ENCODE measurements around the gene SHH. TPM values are rescaled to one million over a fixed set of nuclear protein-coding genes. Genes with fewer than 3 reads are reported as not detected.

SHH gene
- total and polyA plus RNA-seq, 2 of the 13 experiments (the other 11 are each of a cell fraction or from before 2014, with no cell fraction given), result 1.9 to 3.4 TPM

DNA sequence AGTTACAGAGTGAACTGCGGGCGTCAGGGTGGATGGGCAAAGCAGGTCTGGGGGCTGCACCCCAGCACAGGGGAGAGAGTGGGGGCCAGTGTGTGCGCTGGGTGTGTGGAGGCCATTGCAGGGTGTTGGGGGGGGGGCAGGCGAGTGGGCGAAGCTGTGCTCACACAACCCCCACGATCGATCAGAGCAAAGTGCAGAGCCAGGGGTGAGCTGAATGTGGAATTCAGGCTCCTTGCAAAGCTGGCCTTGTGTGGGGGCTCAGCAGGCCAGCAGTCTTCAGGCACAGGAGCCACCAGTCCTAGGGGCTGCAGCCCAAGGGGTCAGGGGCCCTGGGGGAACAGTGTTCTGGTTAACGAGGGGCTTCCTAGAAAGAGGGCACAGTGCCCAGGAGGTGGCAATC, 862 bp upstream of the SHH start (continued):
- TF ChIP-seq, protein P1, sequence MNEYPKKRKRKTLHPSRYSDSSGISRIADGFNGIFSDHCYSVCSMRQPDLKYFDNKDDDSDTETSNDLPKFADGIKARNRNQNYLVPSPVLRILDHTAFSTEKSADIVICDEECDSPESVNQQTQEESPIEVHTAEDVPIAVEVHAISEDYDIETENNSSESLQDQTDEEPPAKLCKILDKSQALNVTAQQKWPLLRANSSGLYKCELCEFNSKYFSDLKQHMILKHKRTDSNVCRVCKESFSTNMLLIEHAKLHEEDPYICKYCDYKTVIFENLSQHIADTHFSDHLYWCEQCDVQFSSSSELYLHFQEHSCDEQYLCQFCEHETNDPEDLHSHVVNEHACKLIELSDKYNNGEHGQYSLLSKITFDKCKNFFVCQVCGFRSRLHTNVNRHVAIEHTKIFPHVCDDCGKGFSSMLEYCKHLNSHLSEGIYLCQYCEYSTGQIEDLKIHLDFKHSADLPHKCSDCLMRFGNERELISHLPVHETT (CRISPR knock-in tag; conservative IDR thresholded peaks at IDR 0.05), result no peak
- TF ChIP-seq ARNTL (CRISPR knock-in tag; IDR thresholded peaks at IDR 0.05) (0 out of 2 replicates have a peak, but pooled peaks have one; percentile 39), MED1 (CRISPR knock-in tag; IDR thresholded peaks at IDR 0.05) (peak; percentile 38; the same call in 1 of the 2 replicates), KDM5B (CRISPR knock-in tag; IDR thresholded peaks at IDR 0.05; ENCODE audit: borderline replicate concordance) (peak; percentile 53; the same call in 1 of the 2 replicates), ZNF569 (CRISPR knock-in tag; IDR thresholded peaks at IDR 0.05; ENCODE audit: borderline replicate concordance) (no peak), PHF5A (CRISPR knock-in tag; IDR thresholded peaks at IDR 0.05; ENCODE audit: low read depth, unreplicated experiment) (no peak), NCOA2 (CRISPR knock-in tag; IDR thresholded peaks at IDR 0.05) (peak; percentile 29; the same call in 1 of the 2 replicates), ZNF317 (CRISPR knock-in tag; IDR thresholded peaks at IDR 0.05) (no peak), MXI1 (IDR thresholded peaks at IDR 0.05; ENCODE audit: borderline replicate concordance, low read depth, low read length) (no peak), NFATC3 (CRISPR knock-in tag; IDR thresholded peaks at IDR 0.05) (no peak), REPIN1 (CRISPR knock-in tag; IDR thresholded peaks at IDR 0.05; ENCODE audit: borderline replicate concordance, low read depth) (0 out of 2 replicates have a peak, but pooled peaks have one; percentile 34), ZBTB42 (CRISPR knock-in tag; IDR thresholded peaks at IDR 0.05) (no peak), ZNF546 (CRISPR knock-in tag; conservative IDR thresholded peaks at IDR 0.05) (no peak), SALL2 (CRISPR knock-in tag; IDR thresholded peaks at IDR 0.05) (no peak; the same call in 1 of the 2 replicates), KAT2B (IDR thresholded peaks at IDR 0.05; ENCODE audit: borderline replicate concordance, low read depth, low read length) (peak; percentile 23; the same call in 1 of the 2 replicates), ELF3 (CRISPR knock-in tag; IDR thresholded peaks at IDR 0.05) (no peak)
- TF ChIP-seq, protein P2, sequence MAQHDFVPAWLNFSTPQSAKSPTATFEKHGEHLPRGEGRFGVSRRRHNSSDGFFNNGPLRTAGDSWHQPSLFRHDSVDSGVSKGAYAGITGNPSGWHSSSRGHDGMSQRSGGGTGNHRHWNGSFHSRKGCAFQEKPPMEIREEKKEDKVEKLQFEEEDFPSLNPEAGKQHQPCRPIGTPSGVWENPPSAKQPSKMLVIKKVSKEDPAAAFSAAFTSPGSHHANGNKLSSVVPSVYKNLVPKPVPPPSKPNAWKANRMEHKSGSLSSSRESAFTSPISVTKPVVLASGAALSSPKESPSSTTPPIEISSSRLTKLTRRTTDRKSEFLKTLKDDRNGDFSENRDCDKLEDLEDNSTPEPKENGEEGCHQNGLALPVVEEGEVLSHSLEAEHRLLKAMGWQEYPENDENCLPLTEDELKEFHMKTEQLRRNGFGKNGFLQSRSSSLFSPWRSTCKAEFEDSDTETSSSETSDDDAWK (CRISPR knock-in tag; IDR thresholded peaks at IDR 0.05), result no peak
- TF ChIP-seq, protein P3, sequence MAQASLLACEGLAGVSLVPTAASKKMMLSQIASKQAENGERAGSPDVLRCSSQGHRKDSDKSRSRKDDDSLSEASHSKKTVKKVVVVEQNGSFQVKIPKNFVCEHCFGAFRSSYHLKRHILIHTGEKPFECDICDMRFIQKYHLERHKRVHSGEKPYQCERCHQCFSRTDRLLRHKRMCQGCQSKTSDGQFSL (CRISPR knock-in tag; IDR thresholded peaks at IDR 0.05), result peak; percentile 96
- TF ChIP-seq, protein P4, sequence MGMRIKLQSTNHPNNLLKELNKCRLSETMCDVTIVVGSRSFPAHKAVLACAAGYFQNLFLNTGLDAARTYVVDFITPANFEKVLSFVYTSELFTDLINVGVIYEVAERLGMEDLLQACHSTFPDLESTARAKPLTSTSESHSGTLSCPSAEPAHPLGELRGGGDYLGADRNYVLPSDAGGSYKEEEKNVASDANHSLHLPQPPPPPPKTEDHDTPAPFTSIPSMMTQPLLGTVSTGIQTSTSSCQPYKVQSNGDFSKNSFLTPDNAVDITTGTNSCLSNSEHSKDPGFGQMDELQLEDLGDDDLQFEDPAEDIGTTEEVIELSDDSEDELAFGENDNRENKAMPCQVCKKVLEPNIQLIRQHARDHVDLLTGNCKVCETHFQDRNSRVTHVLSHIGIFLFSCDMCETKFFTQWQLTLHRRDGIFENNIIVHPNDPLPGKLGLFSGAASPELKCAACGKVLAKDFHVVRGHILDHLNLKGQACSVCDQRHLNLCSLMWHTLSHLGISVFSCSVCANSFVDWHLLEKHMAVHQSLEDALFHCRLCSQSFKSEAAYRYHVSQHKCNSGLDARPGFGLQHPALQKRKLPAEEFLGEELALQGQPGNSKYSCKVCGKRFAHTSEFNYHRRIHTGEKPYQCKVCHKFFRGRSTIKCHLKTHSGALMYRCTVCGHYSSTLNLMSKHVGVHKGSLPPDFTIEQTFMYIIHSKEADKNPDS (CRISPR knock-in tag; IDR thresholded peaks at IDR 0.05), result no peak
- TF ChIP-seq, protein P5, sequence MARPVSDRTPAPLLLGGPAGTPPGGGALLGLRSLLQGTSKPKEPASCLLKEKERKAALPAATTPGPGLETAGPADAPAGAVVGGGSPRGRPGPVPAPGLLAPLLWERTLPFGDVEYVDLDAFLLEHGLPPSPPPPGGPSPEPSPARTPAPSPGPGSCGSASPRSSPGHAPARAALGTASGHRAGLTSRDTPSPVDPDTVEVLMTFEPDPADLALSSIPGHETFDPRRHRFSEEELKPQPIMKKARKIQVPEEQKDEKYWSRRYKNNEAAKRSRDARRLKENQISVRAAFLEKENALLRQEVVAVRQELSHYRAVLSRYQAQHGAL (CRISPR knock-in tag; IDR thresholded peaks at IDR 0.05; ENCODE audit: not compliant biosample characterization), result no peak
- TF ChIP-seq, protein P6, sequence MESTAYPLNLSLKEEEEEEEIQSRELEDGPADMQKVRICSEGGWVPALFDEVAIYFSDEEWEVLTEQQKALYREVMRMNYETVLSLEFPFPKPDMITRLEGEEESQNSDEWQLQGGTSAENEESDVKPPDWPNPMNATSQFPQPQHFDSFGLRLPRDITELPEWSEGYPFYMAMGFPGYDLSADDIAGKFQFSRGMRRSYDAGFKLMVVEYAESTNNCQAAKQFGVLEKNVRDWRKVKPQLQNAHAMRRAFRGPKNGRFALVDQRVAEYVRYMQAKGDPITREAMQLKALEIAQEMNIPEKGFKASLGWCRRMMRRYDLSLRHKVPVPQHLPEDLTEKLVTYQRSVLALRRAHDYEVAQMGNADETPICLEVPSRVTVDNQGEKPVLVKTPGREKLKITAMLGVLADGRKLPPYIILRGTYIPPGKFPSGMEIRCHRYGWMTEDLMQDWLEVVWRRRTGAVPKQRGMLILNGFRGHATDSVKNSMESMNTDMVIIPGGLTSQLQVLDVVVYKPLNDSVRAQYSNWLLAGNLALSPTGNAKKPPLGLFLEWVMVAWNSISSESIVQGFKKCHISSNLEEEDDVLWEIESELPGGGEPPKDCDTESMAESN (CRISPR knock-in tag; conservative IDR thresholded peaks at IDR 0.05), result peak; percentile 71; the same call in 1 of the 2 replicates

All from HepG2 (cell line).